GM12891 (cell line): ENCODE data around the gene PCSK4.

Experiments used
- PAX5 ChIP-seq: IDR thresholded peaks from 2 replicates; pipeline ENCODE4 v1.6.1; 2011; ENCODE audit warnings: low read length, moderate library complexity, mild to moderate bottlenecking; ENCODE audit not compliant: insufficient read depth, severe bottlenecking
- POLR2A ChIP-seq: IDR thresholded peaks from 2 replicates; pipeline ENCODE4 v1.6.1; 2011; ENCODE audit warnings: low read depth, low read length, control low read depth
- POLR2AphosphoS5 ChIP-seq: IDR thresholded peaks from 2 replicates; pipeline ENCODE4 v1.6.1; 2011; ENCODE audit warnings: low read depth, low read length, control low read depth
- POU2F2 ChIP-seq: IDR thresholded peaks from 2 replicates; pipeline ENCODE4 v1.6.1; 2011; ENCODE audit warnings: low read depth, mild to moderate bottlenecking, control low read depth, low read length, moderate library complexity

DNA sequence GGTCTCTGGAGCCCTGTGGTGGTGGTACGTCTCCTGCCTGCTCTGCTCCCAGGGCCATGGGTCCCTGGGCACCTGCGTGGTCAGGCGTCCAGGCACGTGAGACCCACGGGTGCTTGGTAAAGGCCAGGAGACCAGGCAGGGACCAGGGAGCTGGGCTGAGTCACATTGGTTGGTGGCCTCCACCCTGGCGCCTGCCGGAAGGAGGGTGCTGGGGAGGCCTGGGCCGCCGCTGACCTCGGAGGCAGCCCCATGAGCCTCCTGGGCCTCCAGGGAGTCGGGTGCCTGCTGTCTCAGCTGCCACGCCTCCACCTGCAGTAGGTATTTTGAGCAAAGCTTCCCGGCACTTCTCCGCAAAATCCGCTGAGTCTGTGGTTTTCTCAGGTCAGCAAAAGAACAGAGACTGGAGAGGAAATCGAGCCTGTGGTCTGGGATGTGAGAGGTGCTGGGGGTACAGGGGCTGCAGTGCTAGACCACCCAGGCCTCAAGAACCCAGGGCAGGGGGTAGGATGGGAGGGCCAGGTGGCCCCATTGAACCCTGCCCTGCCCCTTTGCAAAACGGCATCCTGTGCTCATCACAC, 30.1 kb upstream of the PCSK4 start:
- TF ChIP-seq POLR2A (no peak), PAX5 (no peak), POLR2AphosphoS5 (no peak), POU2F2 (no peak)
